Measurements from ENCODE around the gene SPA17. TPM values are rescaled to one million over a fixed set of nuclear protein-coding genes. Genes with fewer than 3 reads are reported as not detected.

Gene SPA17
- total RNA-seq, 1 experiment from 2014 or later, result 14.0 TPM

GRCh38 chr11:124745270-124745834 lies 71.6 kb downstream of the SPA17 start:
- H3K4me3 ChIP-seq (ENCODE audit: low read length), result no peak overlapping the region
- no peaks in the 10 kb centered on the region for H3K9me3 ChIP-seq (ENCODE audit: low read length)
- no peaks in the 10 kb centered on the region for H4K20me1 ChIP-seq (ENCODE audit: low read length)
- DNase-seq, result no peak
- no peak overlapping the region for H2AFZ ChIP-seq (ENCODE audit: low read length)
- H3K36me3 ChIP-seq (ENCODE audit: low read depth, low read length), result no peaks in the 10 kb centered on the region
- no peaks in the 10 kb centered on the region for H3K79me2 ChIP-seq (ENCODE audit: low read length)
- CTCF ChIA-PET, result interaction anchor here (0.6 kb wide), 1 partner anchor 18 kb away, joined by 6 read pairs; no protein-coding TSS in a partner anchor
- POLR2A ChIA-PET (ENCODE audit: unreplicated experiment), result no interaction called here
- no TSS peak for BruUV-seq (replicated peaks)
- no peak overlapping the region for H3K4me2 ChIP-seq (ENCODE audit: low read length)
- TF ChIP-seq EZH2 (IDR thresholded peaks at IDR 0.05; ENCODE audit: low read length, unreplicated experiment), result no peak
- no peak for TF ChIP-seq CTCF (conservative IDR thresholded peaks at IDR 0.05; ENCODE audit: low read depth, low read length)
- TF ChIP-seq EZH2phosphoT487 (IDR thresholded peaks at IDR 0.05; ENCODE audit: borderline replicate concordance, low read length), result no peak
- intact Hi-C loops (cut with micrococcal nuclease), result loop anchor here (10.0 kb wide), 1 partner anchor 49 kb away; no protein-coding TSS in a partner anchor
- no peaks in the 10 kb centered on the region for H3F3A ChIP-seq (ENCODE audit: low read length, unreplicated experiment)
- no peak overlapping the region for H3K9ac ChIP-seq (ENCODE audit: low read length)
- peaks cover 48% of the 10 kb centered on the region for H3K4me1 ChIP-seq (ENCODE audit: insufficient read depth, low read length)
- no peaks in the 10 kb centered on the region for H3K27me3 ChIP-seq (ENCODE audit: low read length)
- no peaks in the 10 kb centered on the region for H3K9me2 ChIP-seq (replicated peaks; ENCODE audit: low read length)
- ATAC-seq, result no peak
- H3K27ac ChIP-seq (ENCODE audit: low read length), result no peak overlapping the region

GRCh38 chr11:124745835-124746620 lies 72.3 kb downstream of the SPA17 start:
- Histone ChIP-seq H3K9ac (ENCODE audit: low read length) (no peak overlapping the region), H2AFZ (ENCODE audit: low read length) (peak overlapping the region; percentile 88), H3K27me3 (ENCODE audit: low read length) (no peaks in the 10 kb centered on the region), H3K9me2 (replicated peaks; ENCODE audit: low read length) (no peaks in the 10 kb centered on the region), H3K36me3 (ENCODE audit: low read depth, low read length) (no peaks in the 10 kb centered on the region), H3K4me2 (ENCODE audit: low read length) (peak overlapping the region; percentile 84), H4K20me1 (ENCODE audit: low read length) (no peaks in the 10 kb centered on the region), H3K4me1 (ENCODE audit: insufficient read depth, low read length) (peaks cover 41% of the 10 kb centered on the region), H3K4me3 (ENCODE audit: low read length) (peak overlapping the region; percentile 67), H3F3A (ENCODE audit: low read length, unreplicated experiment) (no peaks in the 10 kb centered on the region), H3K9me3 (ENCODE audit: low read length) (no peaks in the 10 kb centered on the region), H3K79me2 (ENCODE audit: low read length) (no peaks in the 10 kb centered on the region), H3K27ac (ENCODE audit: low read length) (no peak overlapping the region)
- DNase-seq, result no peak
- TF ChIP-seq CTCF (conservative IDR thresholded peaks at IDR 0.05; ENCODE audit: low read depth, low read length) (0 out of 2 replicates have a peak, but pooled peaks have one; percentile 14), EZH2phosphoT487 (IDR thresholded peaks at IDR 0.05; ENCODE audit: borderline replicate concordance, low read length) (no peak), EZH2 (IDR thresholded peaks at IDR 0.05; ENCODE audit: low read length, unreplicated experiment) (no peak)
- intact Hi-C loops (cut with micrococcal nuclease), result loop anchor here (2.0 to 10.0 kb wide), 2 partner anchors 17 to 49 kb away; partner anchors contain the start of gene ESAM
- ChIA-PET CTCF (interaction anchor here (0.7 to 1.3 kb wide), 6 partner anchors 12 to 91 kb away, joined by 3 to 10 read pairs (median 4); no protein-coding TSS in a partner anchor), POLR2A (ENCODE audit: unreplicated experiment) (interaction anchor here (1.1 kb wide), 1 partner anchor 73 kb away, joined by 3 read pairs; the partner anchor contains the start of genes SIAE and SPA17)
- BruUV-seq (replicated peaks), result no TSS peak
- ATAC-seq, result no peak

Measured in PC-3 (cell line).